PC-9 (cell line): ENCODE results near the gene DPYD.

Experiments
- CTCF ChIP-seq: fragments of 200-600 bp; sonication (generic); conservative IDR thresholded peaks from 2 replicates; pipeline ENCODE4 v1.6.1; 2017; ENCODE audit warnings: mixed run types, antibody characterized with exemption, mild to moderate bottlenecking, moderate library complexity
- EZH2 ChIP-seq: fragments of 200-600 bp; sonication (generic); IDR thresholded peaks from 2 replicates; pipeline ENCODE4 v1.8.0; 2017; ENCODE audit warnings: antibody characterized with exemption, low read depth

GRCh38 chr1:97464305-97464704, 456.5 kb downstream of the DPYD start:
- TF ChIP-seq CTCF = no peak
- TF ChIP-seq EZH2 = no peak
